GM18861 (cell line): ENCODE results near the gene FAM180B.

Experiments
- ATAC-seq: cut with Tn5 transposase; IDR thresholded peaks from one replicate; pipeline ENCODE4 v1.9.1; 2021; ENCODE audit not compliant: unreplicated experiment

FAM180B gene

DNA sequence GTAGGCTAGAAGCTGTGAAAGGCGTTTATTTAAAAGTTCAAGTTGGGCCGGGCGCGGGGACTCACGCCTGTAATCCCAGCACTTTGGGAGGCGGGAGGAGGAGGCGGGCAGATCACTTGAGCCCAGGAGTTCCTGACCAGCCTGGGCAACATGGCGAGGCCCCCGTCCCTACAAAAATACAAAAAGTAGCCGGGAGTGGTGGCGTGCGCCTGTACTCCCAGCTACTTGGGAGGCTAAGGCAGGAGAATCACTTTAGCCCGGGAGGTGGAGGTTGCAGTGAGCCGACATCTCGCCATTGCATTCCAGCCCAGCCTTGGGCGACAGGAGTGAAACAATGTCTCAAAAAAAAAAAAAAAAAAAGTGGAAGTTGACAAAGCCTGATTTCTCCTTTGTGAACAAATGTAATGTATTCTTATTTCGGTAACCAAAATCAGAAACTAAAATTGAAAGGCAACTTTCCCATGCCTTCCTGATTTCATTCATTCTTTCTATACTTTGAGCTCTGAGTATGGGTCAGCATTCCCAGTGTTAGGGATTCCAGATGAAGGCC, 20.3 kb upstream of the FAM180B start:
- no peak for ATAC-seq

- no peak for ATAC-seq
Observed at GRCh38 chr11:47569646-47570045, 16.8 kb upstream of the FAM180B start.

GRCh38 chr11:47570651-47571356, 15.7 kb upstream of the FAM180B start:
- ATAC-seq, result no peak

- ATAC-seq, result no peak
Observed at GRCh38 chr11:47571357-47571729, 15.1 kb upstream of the FAM180B start.

DNA sequence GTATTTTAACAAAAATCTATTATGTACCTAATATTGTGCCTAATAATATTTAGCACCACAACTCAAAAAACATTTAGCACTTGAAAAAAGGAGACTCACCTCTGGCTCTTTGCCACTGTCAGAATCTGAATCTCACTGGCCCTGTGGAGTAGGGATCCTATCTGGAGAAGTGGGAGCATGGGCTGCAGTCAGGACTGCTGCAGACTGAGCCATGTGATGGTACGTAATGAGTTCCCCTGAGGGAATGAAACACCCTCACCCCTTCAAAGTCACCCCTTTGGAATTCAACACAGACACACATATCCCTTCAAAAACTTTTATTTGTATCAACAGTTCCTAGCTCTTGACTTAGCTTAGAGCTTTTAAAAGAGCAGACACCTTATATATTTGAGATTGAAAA, 14.6 kb upstream of the FAM180B start:
- no peak for ATAC-seq

DNA sequence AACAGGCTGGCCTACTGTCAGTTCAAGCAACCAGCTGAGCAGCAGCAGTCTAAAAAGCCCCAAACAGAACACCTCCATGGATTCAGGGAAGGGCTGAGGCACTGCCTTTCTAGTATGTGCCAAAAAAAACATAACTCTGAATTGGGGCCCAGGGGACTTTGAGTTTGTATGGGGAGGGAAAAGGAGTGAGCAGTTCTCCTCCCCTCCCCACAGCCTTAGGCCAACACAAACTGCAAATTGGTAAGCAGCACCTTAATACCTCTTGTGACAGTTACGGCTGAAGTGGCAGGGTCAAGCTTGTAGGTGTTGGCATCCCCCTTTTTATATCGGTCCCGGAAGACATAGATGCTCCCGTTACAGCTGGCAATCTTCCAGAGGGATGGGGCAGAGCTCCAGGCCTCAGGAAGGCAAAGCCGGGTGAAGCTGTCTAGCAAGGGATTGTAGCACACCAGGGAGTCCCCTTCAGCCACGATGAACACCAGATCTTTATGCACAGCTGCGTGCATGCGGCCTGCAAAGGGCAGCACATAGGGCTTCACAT, 13.7 kb upstream of the FAM180B start:
- no peak for ATAC-seq

DNA sequence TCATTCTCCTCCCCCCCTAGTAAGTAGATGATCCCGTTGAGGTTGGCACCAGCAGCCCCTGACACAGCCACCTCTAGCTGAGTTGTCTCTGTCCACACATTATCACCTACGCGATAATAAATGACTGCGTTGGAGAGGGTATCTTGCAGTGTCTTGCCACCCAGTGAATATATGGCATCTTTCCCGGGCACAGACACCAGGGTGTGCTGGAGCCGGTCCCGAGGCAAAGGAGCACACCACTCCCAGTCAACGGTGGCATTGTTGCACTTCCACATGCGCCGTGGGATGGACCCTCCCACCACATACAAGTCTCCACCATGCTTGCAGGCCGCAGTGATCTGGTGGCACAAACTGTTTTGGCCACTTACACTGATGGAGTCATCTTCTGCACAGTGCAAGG, 13.2 kb upstream of the FAM180B start:
- no peak for ATAC-seq

DNA sequence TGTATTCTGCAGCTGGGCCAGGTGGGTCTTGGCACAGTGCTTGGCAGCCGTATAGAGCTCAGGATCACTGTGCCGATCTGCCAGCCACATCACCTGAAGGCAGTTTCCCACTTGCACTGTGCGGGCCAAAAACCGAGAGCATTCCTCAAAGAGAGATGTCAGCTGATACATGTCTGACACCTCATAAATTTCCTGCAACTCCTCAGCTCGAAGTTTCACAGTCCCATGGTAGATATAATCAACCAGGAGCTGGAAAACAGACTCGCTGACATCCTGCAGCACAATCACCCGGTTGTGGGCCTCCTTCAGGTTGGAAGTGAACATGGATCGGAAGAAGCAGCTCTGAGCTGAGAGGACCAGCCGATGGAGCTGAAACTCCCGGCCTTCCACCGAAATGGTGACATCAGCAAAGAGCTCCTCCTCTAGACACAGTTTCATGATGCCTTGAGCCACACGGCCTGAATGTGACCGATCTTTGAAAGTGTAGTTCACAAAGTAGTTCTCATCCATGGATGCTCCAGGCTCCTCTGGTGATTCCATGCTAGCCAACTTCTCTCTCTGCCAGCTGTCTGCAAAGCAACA, 8.9 kb upstream of the FAM180B start:
- ATAC-seq, result no peak

GRCh38 chr11:47578524-47579494, 7.7 kb upstream of the FAM180B start, which contains the start of the genes KBTBD4 and NDUFS3:
Gene KBTBD4 (minus strand): TSS chr11:47578970. CDS start chr11:47578951, 19 bp downstream.
Gene NDUFS3 (plus strand): TSS chr11:47579074. CDS start chr11:47579092, 18 bp downstream.
- peak; percentile 79 for ATAC-seq

DNA sequence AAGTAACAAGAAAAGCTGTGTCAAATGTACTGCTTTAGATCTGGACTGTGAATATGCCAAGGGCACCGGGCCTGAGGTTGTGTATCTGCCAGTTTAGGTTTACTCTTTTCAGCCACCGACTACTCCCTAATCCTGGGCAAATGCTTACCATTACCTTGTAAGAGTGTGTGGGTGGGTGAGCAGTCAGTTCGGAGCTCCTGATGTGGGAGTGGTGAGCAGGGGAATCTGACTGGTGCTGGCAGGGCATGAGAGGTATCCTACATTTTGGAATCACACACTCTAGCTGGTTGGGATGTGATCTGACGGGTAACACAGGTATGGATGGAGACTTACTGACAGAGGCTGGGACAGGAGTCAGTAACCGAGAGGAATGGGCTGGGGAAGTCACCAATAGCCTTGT, 2.6 kb upstream of the FAM180B start:
- ATAC-seq, result no peak

DNA sequence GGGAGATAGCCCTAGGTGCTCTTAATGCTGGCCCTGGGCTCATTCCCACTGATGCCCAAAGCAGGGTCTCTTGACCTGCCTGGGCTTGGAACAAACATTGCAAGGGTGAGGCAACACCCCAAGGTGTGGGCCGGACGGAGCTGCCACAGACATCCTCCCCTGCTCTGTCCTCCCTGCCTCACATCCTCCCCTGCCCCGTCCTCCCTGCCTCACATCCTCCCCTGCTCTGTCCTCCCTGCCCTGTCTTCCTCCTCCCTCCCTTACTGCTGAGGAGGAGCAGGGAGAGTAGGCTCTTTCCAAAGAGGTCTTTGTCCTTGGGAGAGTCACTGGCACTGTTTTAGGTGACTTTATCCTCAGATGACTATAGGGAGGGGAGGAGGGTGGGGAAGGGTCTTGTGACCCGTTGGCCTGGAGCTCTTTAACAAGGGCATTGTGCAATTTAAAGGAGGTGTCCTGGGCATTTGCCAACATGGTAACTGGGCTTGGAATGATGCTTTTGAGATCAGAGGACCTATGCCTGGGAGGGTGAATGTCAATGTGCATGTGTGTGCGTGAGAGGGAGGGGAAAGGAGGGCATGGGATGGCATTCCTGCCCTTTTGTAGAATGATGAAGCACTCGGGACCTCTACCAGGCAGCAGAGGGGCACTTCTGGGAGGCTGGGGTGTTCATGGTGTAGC, 700 bp downstream of the FAM180B start:
- no peak for ATAC-seq

GRCh38 chr11:47587723-47588326, 1.3 kb downstream of the FAM180B start:
- no peak for ATAC-seq

GRCh38 chr11:47589118-47589517, 2.6 kb downstream of the FAM180B start:
- ATAC-seq, result no peak

DNA sequence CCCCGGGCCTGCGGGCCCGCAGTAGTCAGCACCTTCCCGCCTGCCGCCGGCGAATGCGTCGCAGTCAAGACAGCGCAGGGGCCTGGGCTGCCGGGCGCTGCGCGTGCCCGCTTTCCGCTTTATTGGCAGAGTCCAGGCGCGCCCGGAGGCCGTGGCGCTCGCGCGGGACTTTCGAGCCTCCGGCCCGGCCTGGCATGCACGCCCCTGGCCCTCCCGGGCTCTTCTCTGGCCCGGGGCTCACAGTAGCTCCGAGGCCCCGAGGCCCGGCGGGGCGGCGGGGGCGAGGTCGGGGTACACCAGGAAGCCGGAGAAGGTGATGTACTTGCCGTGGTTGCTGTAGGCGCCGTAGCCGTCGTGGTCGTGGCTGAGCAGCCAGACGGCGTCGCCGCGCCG, 3.1 kb downstream of the FAM180B start:
- no peak for ATAC-seq

GRCh38 chr11:47589977-47590861, 3.7 kb downstream of the FAM180B start:
- no peak for ATAC-seq

- ATAC-seq, result no peak
Observed at GRCh38 chr11:47591764-47592163, 5.3 kb downstream of the FAM180B start.

- ATAC-seq, result no peak
Observed at GRCh38 chr11:47592251-47592650, 5.8 kb downstream of the FAM180B start.

DNA sequence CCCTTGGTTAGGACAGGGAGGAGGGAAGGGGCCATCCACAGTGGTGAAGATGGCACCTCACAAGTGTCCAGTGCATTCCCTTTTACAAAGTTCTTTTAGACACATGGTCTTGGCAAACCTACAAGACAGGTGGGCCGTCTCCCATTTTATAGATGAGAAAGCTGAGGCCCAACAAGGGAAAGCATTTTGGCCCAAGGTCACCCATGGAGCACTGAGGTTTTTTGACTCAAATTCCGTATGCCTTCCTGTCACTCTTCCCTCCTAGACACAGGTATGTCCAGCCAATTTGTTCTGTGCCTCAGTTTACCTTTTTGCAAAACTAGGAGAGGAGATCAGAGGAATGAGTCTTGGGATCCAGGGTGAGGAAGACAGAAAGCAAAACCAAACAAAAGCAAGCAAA, 6.5 kb downstream of the FAM180B start:
- ATAC-seq, result no peak

GRCh38 chr11:47593492-47593933, 7.0 kb downstream of the FAM180B start:
- no peak for ATAC-seq
